ENCODE data around the gene IGSF3. TPM values are rescaled to one million over a fixed set of nuclear protein-coding genes. Genes with fewer than 3 reads are reported as not detected.
"Not testable (repeated sequence)": the region's sequence is repeated elsewhere in the genome, so short reads cannot be mapped to it uniquely, and the experiment has no call there.

Gene IGSF3
- total and polyA plus RNA-seq, 10 of the 15 experiments (the other 5 are each of a cell fraction or from before 2014, with no cell fraction given) = 1.4 to 18.0 (median 9.6) TPM

- Histone ChIP-seq H3K9ac (ENCODE audit: control insufficient read depth, insufficient read depth, low read length) (no peak overlapping the region), H3K4me3 (peak overlapping the region; percentile 46; the same call in 1 of the 2 replicates), H2AFZ (ENCODE audit: control insufficient read depth, low read depth, low read length) (no peak overlapping the region), H3K79me2 (ENCODE audit: control insufficient read depth, insufficient read depth, low read length) (peaks cover 100% of the 10 kb centered on the region), H3K4me2 (ENCODE audit: control insufficient read depth, insufficient read depth) (peak overlapping the region; percentile 57; the same call in 1 of the 2 replicates), H4K20me1 (ENCODE audit: control insufficient read depth, insufficient read depth) (no peaks in the 10 kb centered on the region), H3K27me3 (replicated peaks in 1 of 2; ENCODE audit: control insufficient read depth in 2 of 2, insufficient read depth in 2 of 2, low read length in 1 of 2) (no peaks in the 10 kb centered on the region), H3K27ac (ENCODE audit: control insufficient read depth, insufficient read depth) (peak overlapping the region; percentile 37; the same call in 1 of the 2 replicates), H3K4me1 (ENCODE audit: control insufficient read depth, insufficient read depth, low read length) (peaks cover 26% of the 10 kb centered on the region; the same call in 1 of the 2 replicates), H3K9me3 (replicated peaks; ENCODE audit: control insufficient read depth, insufficient read depth, low read length) (peaks cover 24% of the 10 kb centered on the region; the same call in 2 of the 3 replicates), H3K36me3 (ENCODE audit: control insufficient read depth in 2 of 2, insufficient read depth in 2 of 2, low read length in 1 of 2) (peaks cover 6 to 13% of the 10 kb centered on the region in 2 experiments)
- TF ChIP-seq EZH2 (IDR thresholded peaks at IDR 0.05; ENCODE audit: borderline replicate concordance, control insufficient read depth, low read depth, low read length) (no peak), YY1 (IDR thresholded peaks at IDR 0.05; ENCODE audit: low read depth, low read length) (0 out of 2 replicates have a peak, but pooled peaks have one; percentile 23), NRF1 (conservative IDR thresholded peaks at IDR 0.05; ENCODE audit: low read depth, low read length) (no peak)
- ChIA-PET CTCF (no interaction called here), POLR2A (interaction anchor here (1.2 to 1.4 kb wide), 2 partner anchors 25 to 59 kb away, joined by 3 read pairs; no protein-coding TSS in a partner anchor), SMC1A (ENCODE audit: uncharacterized antibody, unreplicated experiment) (interaction anchor here (1.5 kb wide), 1 partner anchor 23 kb away, joined by 5 read pairs; no protein-coding TSS in a partner anchor), RAD21 (ENCODE audit: unreplicated experiment) (interaction anchor here (1.2 kb wide), 1 partner anchor 200 kb away, joined by 3 read pairs; no protein-coding TSS in a partner anchor)
- intact Hi-C loops (cut with micrococcal nuclease; ENCODE audit: unreplicated experiment) = no loop called here
- DNase-seq (ENCODE audit: low read depth, low spot score) (no peak), FAIRE-seq (no peak), ATAC-seq (no peak)
- no TSS peak for BruUV-seq (replicated peaks)
- in situ Hi-C loops (cut with MboI) = loop anchor here (25.0 kb wide), 1 partner anchor 1098 kb away; no protein-coding TSS in a partner anchor
- WGBS (ENCODE audit: insufficient coverage, insufficient replicate concordance, low lambda C conversion rate, missing lambda C conversion rate) = 35% methylated on average over 1 of the region's 1 CpG
Observed at GRCh38 chr1:116564426-116564825, 103.1 kb downstream of the IGSF3 start.

GRCh38 chr1:116562465-116562864, 105.1 kb downstream of the IGSF3 start:
- 0 out of 2 replicates have a peak, but pooled peaks have one; percentile 42 for TF ChIP-seq NBN (IDR thresholded peaks at IDR 0.05)
- peak; percentile 21 for TF ChIP-seq SKIL (IDR thresholded peaks at IDR 0.05; ENCODE audit: low read depth, poor library complexity, severe bottlenecking)
- peak; percentile 69; the same call in 1 of the 2 replicates for TF ChIP-seq YY1 (IDR thresholded peaks at IDR 0.05; ENCODE audit: low read depth, low read length)
- peak; percentile 80; the same call in 1 of the 2 replicates for TF ChIP-seq MLLT1 (IDR thresholded peaks at IDR 0.05)
- TF ChIP-seq POLR2AphosphoS5 (IDR thresholded peaks at IDR 0.05; ENCODE audit: low read length) = peak; percentile 37; the same call in 1 of the 2 replicates
- TF ChIP-seq SMAD5 (IDR thresholded peaks at IDR 0.05; ENCODE audit: low read depth) = peak; percentile 43; the same call in 1 of the 2 replicates
- 0 out of 4 replicates have a peak, but pooled peaks of 1 of the 2 experiments have one; percentile 27 for TF ChIP-seq BHLHE40 (IDR thresholded peaks at IDR 0.05; ENCODE audit: borderline replicate concordance in 1 of 2, low read depth in 2 of 2, low read length in 1 of 2)
- H4K20me1 ChIP-seq (ENCODE audit: control insufficient read depth, insufficient read depth); intact Hi-C loops (cut with micrococcal nuclease; ENCODE audit: unreplicated experiment); CTCF ChIA-PET; FAIRE-seq; ATAC-seq; H3K27me3 ChIP-seq (replicated peaks in 1 of 2; ENCODE audit: control insufficient read depth in 2 of 2, insufficient read depth in 2 of 2, low read length in 1 of 2); H2AFZ ChIP-seq (ENCODE audit: control insufficient read depth, low read depth, low read length); BruUV-seq (replicated peaks); H3K9ac ChIP-seq (ENCODE audit: control insufficient read depth, insufficient read depth, low read length); DNase-seq (ENCODE audit: low read depth, low spot score): not testable (repeated sequence)
- SMC1A ChIA-PET (ENCODE audit: uncharacterized antibody, unreplicated experiment) = interaction anchor here (0.9 kb wide), 1 partner anchor 16 kb away, joined by 3 read pairs; no protein-coding TSS in a partner anchor
- Histone ChIP-seq H3K4me2 (ENCODE audit: control insufficient read depth, insufficient read depth) (peak overlapping the region; percentile 38), H3K79me2 (ENCODE audit: control insufficient read depth, insufficient read depth, low read length) (peaks cover 99% of the 10 kb centered on the region), H3K9me3 (replicated peaks; ENCODE audit: control insufficient read depth, insufficient read depth, low read length) (peaks cover 24% of the 10 kb centered on the region; the same call in 2 of the 3 replicates), H3K36me3 (ENCODE audit: control insufficient read depth in 2 of 2, insufficient read depth in 2 of 2, low read length in 1 of 2) (peaks cover 6 to 12% of the 10 kb centered on the region in 2 experiments; a peak in 3 of 4 replicates), H3K27ac (ENCODE audit: control insufficient read depth, insufficient read depth) (peak overlapping the region; percentile 100), H3K4me3 (peak overlapping the region; percentile 42), H3K4me1 (ENCODE audit: control insufficient read depth, insufficient read depth, low read length) (peaks cover 42% of the 10 kb centered on the region)
- in situ Hi-C loops (cut with MboI) = loop anchor here (25.0 kb wide), 1 partner anchor 1100 kb away; no protein-coding TSS in a partner anchor
- 37% methylated on average over 4 of the region's 4 CpGs for WGBS (ENCODE audit: insufficient coverage, insufficient replicate concordance, low lambda C conversion rate, missing lambda C conversion rate)
- RAD21 ChIA-PET (ENCODE audit: unreplicated experiment) = interaction anchor here (1.3 to 1.5 kb wide), 2 partner anchors 48 to 58 kb away, joined by 3 to 4 read pairs; no protein-coding TSS in a partner anchor
- POLR2A ChIA-PET = interaction anchor here (2.0 kb wide), 1 partner anchor 18 kb away, joined by 6 read pairs; no protein-coding TSS in a partner anchor
